Measurements from ENCODE around the gene NBEA.

The NBEA gene

DNA sequence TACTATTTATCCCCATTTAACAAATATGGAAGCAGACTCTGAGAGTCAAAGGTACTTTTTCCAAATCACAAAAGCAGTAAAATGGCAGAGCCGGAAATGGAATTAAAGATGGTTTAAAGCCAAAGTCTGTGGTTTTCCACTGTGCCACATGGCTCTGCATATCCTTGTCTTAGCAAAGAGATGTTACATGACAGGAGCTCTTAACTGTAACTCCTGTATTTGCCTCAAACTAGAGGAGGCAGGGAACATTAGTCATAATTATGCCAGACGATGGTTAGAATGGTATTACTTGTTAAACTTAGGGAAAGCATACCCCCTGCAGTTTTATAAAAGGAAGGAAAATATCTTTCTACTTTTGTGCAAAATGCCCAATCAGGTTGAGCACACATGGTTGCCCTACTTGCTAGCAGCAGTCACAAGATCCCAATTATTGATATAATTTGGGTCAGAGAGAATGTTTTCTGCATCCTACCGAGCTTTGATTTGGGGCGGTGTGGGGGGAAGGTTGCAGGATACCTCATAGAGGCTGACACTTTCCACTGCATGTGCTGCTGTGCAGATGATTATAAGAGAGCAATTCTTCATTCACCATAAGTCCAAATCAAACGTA lies 576.4 kb downstream of the NBEA start:
- no peak for DNase-seq

GRCh38 chr13:35524171-35524570 lies 582.1 kb downstream of the NBEA start:
- no peak for DNase-seq

- DNase-seq = no peak
Observed at GRCh38 chr13:35526577-35526976, 584.5 kb downstream of the NBEA start.

- no peak for DNase-seq
Observed at GRCh38 chr13:35527451-35527850, 585.4 kb downstream of the NBEA start.

GRCh38 chr13:35530147-35530546 lies 588.1 kb downstream of the NBEA start:
- DNase-seq = no peak

GRCh38 chr13:35530581-35530980 lies 588.5 kb downstream of the NBEA start:
- no peak for DNase-seq

- no peak for DNase-seq
Observed at GRCh38 chr13:35531526-35531925, 589.5 kb downstream of the NBEA start.

DNA sequence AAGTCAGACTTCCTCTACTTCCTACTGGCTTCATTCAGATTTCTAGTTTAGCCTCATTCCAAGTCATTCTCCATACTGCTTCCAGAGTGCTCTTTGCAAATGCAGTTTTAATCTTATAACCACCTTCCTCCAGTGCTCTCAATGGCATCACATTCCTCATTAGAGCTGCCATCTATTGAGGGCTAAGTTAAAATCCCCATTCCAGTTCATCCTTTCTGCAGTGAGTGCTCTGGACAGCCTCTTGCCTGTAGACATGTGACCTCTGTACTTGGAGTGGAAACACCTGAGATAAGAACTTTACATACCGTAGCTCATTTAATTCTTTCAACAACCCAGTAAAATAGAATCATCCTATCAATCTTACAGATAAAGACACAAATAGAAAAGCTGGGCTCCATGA lies 592.3 kb downstream of the NBEA start:
- no peak for DNase-seq

DNA sequence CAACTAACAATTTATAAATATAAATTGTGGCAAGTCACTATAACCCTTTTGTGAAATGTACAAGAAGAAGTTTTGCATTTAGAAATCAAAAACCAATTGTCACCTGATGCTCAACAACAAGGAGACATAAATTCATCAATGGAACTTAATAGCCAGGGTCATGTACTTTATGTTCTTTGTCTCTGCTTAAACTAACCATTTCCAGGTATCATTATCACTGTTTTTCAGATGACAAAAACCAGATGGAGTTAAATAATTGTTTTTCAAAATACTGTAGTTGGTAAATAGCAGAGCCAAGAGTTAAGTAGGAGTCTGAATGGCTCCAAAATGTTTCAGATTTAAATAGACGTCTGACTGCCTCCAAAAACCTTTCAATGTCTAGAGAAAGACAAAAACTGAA lies 606.7 kb downstream of the NBEA start:
- DNase-seq = no peak

DNA sequence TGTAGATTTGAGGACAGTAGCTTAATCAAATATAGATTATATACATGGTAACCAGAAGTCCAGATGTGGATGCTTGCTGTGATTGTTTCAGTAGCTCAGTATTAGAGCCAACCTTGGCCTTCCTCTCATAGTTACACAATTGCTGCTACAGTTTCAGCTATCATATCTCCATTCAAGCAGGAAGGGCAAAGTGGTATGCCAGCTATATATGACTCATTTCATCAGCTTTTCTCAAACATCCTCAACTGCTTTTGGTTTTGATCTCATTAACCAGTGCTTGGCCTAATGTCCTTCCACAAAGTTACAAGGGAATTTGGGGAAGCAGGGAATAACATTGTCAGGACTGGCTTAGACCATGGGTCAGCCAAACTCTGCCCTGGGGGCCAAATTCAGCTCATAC lies 607.4 kb downstream of the NBEA start:
- DNase-seq = peak; percentile 45

DNA sequence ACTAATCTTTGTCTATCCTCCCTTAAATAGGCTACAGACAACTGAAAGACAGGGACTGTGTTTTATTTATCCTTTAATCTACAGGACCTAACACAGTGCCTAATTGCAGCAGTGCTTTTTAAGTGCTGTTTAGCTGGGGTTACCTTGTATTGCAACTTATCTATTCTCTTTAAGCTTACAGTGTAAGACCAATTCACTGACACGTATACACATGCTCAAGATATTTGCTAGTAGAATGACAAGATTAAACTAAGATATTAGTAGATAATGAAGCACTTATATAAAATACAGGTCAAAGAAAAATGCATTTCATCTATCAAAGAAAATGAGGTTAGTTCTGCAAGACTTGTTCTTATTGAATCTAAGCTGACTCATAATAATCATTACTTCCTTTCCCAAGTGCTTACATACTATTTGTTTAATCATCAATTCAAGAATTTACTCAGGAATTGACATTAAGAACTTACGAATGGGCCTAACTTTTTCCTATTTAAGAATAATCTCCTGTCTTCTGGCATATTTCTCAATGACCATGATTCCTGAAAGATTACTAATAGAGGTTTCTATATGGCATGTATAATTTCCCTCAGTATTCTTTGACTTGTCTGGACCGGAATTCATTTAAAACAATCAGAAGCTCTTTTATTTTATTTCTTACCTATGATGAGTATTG lies 610.2 kb downstream of the NBEA start:
- DNase-seq = no peak

DNA sequence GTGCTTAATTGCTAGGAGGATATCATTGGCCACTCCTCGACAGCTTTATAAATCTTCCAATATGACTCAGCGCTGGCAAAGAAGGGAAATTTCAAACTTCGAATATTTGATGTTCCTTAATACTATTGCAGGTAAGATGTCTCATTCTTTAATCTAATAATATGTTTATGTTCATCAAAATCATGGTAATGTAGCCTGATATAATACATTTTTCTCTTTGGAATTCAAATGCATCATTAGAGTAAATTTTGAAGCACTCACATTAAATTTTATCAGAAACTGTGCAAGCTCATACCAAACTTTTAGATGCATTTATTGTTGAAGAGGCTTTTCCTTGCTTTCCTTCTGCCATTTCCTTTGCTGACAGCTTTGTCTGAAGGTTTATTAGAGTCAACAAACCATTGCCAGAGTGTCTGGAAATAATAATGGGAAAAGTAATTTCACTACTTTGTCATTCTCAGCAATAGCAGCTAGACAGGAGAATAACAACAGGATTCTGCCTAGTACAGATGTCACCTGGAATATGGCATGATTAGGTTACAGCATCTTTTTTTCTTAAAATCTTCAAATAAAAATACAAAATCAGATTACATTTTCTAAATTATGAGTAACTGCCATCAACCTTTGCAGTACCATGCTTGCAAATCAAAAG lies 613.0 kb downstream of the NBEA start:
- DNase-seq = no peak

DNA sequence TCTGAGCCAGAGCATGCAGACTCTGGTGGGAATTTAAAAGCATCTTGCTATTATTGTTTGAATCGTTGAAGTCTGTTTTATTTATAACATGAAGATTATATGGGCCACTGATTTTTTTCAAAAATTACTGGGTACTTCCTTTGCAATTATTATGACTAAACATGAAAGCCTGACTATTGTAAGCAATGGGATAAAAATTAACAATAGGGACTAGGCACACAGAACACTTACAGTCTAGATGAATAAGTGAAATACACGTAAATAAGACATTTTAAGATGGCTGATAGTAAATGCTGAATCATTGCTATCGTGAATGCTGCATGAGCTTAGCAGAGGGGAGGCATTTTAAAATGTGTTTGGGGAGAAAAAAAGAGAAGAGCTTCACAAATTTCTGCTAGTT lies 615.4 kb downstream of the NBEA start:
- DNase-seq = peak; percentile 21

DNA sequence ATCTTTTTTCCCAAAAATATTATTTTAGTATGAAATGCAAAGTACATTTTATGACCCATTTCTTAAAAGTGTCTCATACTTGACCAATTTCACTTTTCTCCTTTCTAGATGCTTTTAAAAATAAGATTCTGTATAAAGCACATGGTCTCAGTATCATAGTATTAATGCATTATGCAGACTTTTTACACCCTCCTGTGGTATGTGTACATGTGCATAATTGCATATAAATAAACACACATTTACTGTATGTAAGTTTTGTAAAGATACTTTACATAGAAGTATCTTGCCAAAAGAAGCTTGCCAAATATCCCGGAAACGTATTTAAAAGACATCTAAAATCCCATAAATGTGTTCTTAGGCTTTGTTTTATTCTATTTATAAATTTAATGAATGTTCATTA lies 619.5 kb downstream of the NBEA start:
- DNase-seq = no peak

- DNase-seq = no peak
Observed at GRCh38 chr13:35565273-35565672, 623.2 kb downstream of the NBEA start.

DNA sequence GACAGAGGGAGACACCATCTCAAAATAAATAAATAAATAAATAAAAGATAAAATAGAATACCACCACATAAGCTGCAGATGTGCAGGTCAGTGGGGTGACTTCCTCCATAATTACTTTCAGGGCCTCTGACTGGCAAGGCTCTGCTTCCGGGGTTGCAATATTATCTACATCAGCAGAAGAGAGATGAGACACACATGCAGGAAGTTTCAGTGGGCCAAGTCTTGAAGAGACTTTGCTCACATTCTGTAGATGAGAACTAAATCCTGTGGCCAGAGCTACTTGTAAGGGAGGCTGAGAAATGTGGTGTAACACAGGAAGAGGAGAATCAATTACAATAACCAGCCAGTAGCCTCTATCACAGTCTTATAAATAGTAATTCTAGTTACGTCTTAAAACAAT lies 624.3 kb downstream of the NBEA start:
- DNase-seq = peak; percentile 22

DNA sequence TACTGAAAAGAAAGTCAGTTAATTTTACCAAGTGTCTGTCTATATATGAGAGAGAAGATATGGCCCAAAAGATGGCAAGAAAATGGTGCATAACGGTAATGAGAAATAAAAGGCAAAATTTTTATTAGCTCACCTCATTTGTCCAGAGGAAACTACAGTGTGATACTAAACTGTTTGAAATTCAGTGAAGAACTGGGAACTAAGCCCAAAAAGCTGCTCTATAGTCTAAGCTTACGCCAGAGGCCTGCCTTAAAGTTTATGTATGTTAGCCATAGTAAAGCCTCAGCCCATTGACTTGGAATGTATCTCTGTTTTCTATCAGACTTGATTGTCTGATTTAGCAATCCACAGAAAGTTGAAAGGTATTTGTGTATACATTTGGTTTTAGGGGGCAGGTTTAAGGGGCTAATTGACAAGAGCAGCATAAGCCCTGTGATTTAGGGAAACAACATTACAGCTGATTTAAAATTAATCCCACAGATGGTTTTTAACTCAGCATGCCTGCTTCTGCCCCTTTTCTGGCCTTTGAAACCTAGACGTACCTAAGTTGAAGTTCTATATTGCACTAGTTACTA lies 625.4 kb downstream of the NBEA start:
- DNase-seq = no peak

DNA sequence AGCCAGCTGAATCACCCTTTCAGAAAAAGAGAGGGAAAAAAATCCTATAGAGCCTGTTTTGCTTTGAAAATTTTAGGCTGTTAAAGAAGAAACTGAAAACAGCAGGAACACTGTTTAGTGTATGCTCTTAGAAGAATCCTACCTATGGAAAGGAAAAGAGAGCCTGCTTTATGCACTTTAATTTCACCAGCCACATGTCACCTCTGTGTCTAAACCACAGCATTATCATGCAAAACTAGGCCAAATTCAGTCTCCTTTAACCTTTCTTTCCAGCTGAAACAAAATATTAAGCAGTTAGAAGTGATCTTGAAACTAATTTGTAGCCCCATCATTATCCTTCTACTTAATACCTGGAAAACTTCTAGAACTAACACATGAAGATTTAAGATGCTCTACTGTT lies 631.6 kb downstream of the NBEA start:
- DNase-seq = no peak

DNA sequence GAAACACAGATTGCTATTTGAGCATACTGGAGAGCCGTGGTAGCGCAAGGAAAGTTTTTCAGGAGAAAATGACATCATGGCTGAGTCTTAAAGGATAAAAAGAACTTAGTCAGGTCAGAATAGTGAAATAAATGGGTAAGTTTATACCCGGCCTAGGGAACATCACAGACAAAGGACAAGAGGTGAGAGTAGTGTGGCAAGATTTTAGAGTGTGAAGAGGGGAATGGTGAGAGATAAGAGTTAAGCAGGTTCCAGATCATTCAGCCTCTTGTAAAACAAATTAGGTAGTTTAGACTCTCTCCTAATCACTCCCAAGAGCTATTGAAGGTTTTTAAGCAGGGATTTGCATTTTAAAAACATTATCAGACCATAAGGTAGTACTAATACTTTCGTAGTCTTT lies 650.4 kb downstream of the NBEA start:
- no peak for DNase-seq

- DNase-seq = no peak
Observed at GRCh38 chr13:35593651-35594050, 651.6 kb downstream of the NBEA start.

GRCh38 chr13:35594096-35594495 lies 652.0 kb downstream of the NBEA start:
- DNase-seq = no peak

DNA sequence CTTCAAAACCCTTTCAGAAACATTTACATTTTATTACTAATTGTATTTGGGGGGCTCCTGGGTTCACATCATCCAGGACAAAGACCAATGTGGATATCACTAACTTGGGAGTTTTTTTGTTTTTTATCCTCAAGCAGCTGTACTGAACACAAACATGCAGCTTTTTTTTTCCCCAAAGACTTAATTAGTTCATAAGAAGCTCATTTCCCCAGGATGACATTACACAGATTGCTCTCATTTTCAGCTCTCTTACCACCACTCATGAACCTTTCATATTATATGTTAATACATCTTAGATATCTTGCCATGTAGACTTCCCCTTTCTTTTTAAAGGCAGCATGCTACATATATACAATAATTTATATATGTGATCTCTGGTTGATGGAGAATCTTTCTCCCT lies 653.1 kb downstream of the NBEA start:
- no peak for DNase-seq

DNA sequence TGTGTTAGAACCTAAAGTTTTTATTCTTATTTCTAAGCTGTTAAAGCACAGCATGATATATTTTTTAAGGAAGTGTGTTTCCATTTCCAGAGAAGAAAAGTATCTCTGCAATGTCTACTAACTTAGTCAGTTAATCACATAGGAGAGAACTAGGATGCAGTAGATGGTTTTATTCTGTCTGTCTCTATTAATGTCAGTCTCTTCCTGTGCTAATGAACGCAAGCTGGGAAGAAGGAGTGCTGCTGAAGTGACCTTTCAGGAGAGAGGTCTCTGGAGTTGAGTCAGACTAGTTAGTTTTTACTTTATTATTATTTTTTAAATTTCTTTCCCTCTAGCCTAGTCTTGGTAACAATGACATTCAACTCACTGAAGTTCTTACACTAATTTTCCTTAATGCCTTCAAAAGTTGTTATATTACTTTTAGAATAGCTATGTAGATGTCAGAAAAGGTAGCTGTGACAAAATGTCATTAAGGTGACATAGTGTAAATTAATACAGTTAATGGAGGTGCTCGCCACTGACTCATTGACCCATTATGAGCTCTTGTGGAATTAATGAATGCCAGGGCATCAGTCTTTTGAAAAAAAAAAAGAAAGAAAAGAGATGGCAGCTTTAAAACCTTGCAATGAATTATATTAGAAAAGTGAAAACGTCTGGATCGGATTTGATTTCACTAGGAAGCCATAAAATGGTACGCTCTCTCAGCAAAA lies 654.4 kb downstream of the NBEA start:
- DNase-seq = no peak

DNA sequence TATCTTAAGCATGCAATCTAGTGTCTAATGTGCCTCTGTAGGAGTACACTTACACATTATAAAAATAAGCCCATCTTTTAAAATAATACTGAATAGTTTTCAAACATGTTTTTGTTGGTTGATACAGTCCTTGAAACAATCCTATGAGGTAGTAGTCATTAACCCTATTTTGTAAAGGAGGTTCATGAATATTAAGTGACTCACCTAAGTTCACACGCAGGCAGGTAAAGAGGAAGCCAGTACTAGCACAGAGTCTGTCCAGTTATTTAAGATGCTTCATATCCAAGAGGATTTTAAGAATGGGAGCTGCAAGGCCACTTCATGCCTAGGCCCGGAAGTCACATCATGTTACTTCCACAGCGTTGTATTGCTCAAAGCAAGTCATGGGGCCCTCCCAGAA lies 655.4 kb downstream of the NBEA start:
- no peak for DNase-seq

Data from OCI-M1 (cell line).